ENCODE data around the gene SLC5A4.

Gene SLC5A4

DNA sequence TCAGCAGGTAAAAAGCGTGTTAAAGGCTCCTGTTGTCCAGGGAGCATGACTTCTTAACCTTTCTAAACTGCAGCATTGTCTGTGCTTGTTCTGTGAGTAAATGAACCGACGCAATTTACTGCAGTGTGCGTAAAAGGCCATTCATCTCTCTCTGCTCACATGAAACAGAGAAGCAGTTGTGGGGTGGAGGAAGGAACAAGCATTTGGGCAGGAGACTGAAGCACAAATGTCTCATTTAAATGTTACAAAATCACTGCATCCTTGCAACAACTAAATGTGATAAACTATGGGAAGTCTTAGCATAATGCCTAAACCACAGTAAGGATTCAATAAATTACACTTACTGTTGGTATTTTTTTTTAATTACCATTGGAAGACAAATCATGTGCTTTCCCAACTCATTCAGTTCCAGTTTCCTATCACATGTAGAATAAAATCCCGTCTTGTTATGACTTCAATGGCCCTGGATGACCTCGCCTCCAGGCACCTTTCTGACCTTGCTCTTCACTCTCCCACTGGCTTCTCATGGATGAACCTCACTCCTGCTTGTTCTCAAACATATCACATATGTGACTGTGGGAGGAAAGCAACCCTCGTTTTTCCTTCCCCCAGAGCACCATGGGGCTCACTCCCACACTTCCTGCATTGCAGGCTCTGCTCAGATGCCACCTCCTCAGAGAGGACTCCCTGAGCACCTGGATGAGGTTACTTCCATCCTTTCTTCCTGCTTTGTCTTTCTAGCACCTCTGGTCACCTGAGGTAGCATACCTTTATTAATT, 28.6 kb downstream of the SLC5A4 start:
- no peak for DNase-seq

- DNase-seq: no peak
These were observed 32.2 kb downstream of the SLC5A4 start for GRCh38 chr22:32222991-32223390.

- no peak for DNase-seq
These were observed 36.1 kb downstream of the SLC5A4 start for GRCh38 chr22:32219026-32219425.

DNA sequence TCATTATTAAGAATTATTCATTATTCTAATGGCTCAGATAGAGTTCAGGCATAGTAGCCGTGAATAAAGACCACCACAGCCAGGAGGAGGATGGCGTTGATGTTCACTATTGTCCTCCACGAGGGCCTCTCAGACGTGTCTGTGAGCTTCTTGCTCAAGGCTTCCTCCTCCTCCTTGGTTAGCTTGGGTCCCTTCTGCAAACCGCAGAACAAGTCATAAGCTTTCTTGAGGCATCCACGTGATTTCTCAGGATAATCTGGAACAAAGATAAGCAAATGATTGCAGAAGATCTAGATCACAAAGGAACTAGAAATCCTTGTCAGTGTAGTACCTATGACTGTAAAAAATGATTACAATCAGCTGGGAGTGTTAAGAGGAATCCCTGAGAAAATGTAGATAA, 36.7 kb downstream of the SLC5A4 start:
- no peak for DNase-seq

DNA sequence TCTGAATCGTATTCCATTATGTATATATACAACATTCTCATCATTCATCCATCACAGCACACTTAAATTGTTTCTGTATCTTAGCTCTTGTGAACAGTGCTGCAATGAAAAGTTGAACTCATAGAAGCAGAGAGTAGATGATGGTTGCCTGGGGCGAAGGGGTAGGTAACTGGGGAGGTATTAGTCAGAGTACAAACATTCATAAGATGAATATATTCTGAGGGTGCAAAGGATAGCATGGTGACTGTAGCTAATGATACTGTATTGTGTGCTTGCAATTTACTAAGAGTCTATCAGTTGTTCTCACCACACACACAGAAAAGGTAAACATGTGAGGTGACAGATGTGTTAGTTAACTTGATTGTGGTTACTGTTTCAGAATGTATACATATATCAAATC, 37.7 kb downstream of the SLC5A4 start:
- DNase-seq: no peak

DNA sequence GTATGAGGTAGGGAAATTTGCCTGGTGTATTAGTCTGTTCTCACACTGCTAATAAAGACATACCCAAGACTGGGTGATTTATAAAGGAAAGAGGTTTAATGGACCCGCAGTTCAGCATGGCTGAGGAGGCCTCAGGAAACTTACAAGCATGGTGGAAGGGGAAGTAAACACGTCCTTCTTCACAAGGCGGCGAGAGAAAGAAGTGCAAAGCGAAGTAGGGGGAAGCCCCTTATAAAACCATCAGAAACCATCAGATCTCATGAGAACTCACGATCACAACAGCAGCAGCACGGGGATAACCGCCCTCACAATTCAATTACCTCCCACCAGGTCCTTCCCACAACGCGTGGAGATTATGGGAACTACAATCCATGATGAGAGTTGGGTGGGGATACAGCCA, 38.2 kb downstream of the SLC5A4 start:
- DNase-seq: no peak

DNA sequence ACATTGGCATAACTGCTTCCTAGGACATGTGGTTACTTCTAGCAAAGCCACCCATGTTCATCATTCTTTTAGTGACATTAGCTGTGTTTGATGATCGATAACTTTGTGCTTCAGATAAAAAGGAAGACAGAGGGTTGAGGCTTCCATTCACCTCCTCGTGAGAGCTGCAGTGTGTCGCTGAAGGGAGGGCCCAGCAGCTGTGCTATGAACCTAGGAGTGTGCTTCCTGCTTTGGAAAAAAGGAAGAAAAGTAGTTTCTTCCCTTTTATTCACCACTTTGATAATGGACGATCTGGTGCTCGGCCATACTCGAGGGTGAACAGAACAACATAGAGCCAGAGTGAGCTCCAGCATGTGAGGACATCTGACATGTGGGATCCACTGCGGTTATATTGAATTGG, 44.1 kb downstream of the SLC5A4 start:
- no peak for DNase-seq

GRCh38 chr22:32208681-32209080, 46.5 kb downstream of the SLC5A4 start:
- DNase-seq: no peak

- no peak for DNase-seq
These were observed 47.1 kb downstream of the SLC5A4 start for GRCh38 chr22:32207971-32208480.

DNA sequence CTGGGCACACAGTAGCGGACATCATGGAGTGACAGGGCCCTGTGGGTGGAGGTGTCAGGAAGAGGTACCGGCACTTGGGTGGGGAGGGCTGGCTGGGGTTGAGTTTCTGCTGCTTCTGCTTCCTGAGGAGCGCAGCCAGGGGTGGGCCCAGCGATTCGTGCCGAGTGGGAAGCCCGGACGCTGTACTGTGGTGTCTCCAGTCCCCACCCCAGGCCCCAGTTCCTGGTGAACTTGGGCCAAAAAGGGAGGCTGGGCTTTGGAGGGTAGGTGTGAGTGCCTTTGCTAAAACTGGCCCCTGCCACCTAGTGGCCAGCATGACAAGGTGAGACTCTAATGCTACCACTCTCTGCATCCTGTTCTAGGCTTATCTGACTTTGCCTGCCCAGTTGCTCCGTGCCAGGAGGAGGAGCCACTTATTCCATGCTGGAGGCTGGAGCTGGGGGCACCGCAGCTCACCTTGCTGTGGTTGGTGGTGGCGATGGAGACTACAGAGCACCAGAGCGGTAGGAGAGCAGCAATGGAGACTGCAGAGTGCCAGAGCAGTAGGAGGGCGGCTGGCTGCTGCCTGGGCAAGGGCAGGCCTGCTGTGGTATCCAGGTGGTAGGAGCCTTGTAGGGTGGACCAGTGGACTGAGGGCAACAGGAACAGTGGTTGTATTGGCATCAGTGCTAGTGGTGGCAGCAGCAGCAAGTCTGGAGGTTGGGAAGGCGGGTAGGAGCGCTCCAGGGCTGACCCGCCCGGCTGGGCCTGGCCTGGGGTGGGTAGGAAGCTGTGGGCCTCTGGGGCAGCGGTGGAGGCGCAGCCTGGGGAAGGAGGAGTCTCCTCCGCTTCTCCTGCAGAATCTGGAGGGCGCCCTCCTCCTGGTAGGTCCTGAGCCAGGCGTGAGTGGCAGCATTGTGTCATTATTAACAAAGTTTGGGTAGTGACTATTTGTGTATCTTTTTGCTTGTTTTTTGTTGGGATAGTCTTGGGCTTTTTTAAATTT, 48.1 kb downstream of the SLC5A4 start:
- DNase-seq: peak; percentile 12

- no peak for DNase-seq
These were observed 49.0 kb downstream of the SLC5A4 start for GRCh38 chr22:32205974-32206773.

- DNase-seq: no peak
These were observed 50.1 kb downstream of the SLC5A4 start, which contains the start of gene RFPL2 for GRCh38 chr22:32204856-32205722. RFPL2 (minus strand) TSS chr22:32205073; CDS start chr22:32202451, 2,622 bp downstream.

DNA sequence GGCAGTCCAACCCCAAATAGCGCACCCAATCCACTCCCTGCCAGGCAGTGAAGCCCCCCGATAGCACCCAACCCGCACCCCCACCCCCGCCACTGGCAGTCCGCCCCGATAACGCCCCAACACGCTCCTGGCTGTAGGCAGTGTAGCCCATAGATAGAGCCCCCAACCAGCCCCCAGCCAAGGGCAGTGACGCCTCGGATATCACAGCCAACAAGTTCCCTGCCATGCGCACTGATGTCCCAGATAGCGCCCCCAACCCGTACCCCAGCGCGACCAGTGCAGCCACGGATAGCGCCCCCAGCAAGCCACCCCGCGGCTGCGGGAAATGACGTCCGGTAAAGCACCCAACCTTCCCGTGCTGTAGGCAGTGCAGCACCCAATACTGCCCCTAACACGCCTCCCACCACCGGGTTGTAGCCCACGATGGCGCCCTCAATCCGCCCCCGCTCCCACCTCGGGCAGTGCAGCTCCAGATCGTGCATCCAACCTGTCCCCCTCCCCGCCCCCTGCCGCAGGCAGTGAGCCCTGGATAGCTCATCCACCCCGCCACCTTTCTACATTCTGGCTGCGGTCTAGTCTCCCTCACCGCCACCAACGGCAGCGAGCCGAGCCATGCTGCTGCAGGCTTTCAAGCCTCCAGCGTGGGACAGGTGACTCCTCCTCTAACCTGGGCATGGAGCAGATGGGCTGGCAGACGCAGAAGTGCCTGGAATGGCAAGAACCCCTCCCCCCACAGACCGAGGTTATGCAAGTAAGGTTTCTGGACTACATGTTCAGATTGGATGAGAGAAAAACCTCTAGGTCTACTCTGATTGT, 50.9 kb downstream of the SLC5A4 start:
- no peak for DNase-seq

- DNase-seq: no peak
These were observed 51.7 kb downstream of the SLC5A4 start for GRCh38 chr22:32203181-32204039.

GRCh38 chr22:32202539-32203180, 52.5 kb downstream of the SLC5A4 start:
- peak; percentile 39 for DNase-seq

GRCh38 chr22:32202161-32202538, 53.0 kb downstream of the SLC5A4 start:
- no peak for DNase-seq

- no peak for DNase-seq
These were observed 54.4 kb downstream of the SLC5A4 start for GRCh38 chr22:32200752-32201151.

- no peak for DNase-seq
These were observed 55.2 kb downstream of the SLC5A4 start for GRCh38 chr22:32199961-32200360.

DNA sequence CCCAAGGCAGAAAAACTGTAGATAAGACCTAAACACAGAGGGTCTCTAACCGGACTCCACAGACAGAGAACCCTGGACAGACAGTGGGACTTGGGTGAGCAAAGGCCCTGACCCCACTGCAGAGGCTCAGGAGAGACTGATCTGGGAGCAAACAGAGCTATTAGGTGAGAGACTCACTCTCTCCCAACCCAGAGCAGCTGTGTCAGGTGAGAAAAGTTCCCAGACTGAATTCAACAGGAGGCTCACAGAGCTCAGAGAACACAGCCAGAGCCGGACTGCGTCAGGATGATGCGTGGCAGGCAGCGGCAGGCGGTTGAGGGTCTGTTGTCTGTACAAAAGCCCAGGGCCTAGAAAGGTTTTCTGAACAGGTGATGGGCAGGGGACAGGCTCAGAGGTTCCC, 55.8 kb downstream of the SLC5A4 start:
- no peak for DNase-seq

All from HCEC 1CT (cell line).